ENCODE results near the gene GRAPL. TPM values are rescaled to one million over a fixed set of nuclear protein-coding genes. Genes with fewer than 3 reads are reported as not detected.
"Not testable (repeated sequence)": the region's sequence is repeated elsewhere in the genome, so short reads cannot be mapped to it uniquely, and the experiment has no call there.

Gene GRAPL
- total and polyA plus RNA-seq, 2 donors (not counting 1 experiment from before 2014, with no cell fraction given), result 84.5 to 181 TPM

DNA sequence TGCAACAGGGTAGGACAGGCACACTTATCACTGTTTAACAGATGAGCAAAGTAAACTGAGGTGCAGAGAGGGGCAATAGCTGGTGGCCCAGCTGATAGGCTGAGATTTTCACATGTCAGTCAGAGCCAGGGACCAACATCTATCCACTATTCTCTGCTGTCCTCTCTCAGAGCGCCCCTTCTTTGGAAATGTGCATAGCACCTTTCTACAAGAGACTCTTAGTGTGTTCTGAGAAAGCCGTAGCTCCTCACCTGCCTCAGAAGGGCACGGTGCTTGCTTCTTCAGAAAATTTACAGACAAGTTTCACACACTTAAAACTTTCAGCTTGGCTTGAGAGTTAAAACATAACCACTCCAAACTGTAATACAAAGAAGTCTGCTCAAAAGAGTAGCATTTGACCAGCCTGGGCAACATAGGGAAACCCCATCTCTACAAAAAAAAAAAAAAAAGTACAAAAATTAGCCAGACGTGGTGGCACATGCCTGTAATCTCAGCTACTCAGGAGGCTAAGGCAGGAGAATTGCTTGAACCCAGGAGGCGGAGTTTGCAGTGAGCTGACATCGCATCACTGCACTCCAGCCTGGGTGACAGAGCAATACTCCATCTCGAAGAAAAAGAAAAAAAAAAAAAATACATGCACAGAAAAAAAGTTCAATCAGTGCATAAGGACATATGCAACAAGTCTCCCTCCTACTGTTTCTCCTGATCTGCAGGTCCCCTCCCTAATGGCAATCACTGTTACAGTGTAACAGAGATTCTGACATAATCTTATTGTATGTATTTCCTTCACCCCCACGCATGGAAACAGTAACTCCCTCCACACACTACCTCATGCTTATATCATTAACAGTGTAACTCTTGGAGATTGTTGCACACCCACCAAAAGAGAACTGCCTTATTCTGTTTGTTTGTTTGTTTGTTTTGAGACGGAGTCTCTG, 23.6 kb downstream of the GRAPL start:
- H3K27ac Mint-ChIP-seq; H3K4me3 Mint-ChIP-seq; H2AFZ ChIP-seq (ENCODE audit: insufficient read depth, low read depth, low read length, poor library complexity, severe bottlenecking); ATAC-seq (ENCODE audit: low read depth); H3K4me1 ChIP-seq (ENCODE audit: control insufficient read depth in 2 of 2, insufficient read depth in 2 of 2, low read length in 2 of 2); H3K9me3 Mint-ChIP-seq (ENCODE audit: insufficient read depth); CTCF ChIA-PET; H3K9me3 ChIP-seq (ENCODE audit: control extremely low read depth in 1 of 3, control insufficient read depth in 2 of 3, insufficient read depth in 1 of 3, low read length in 2 of 3); H3K27me3 ChIP-seq (replicated peaks in 1 of 4; ENCODE audit: control extremely low read depth in 1 of 4, control insufficient read depth in 3 of 4, insufficient read depth in 4 of 4, low read length in 3 of 4); H3K79me2 ChIP-seq (ENCODE audit: control insufficient read depth, insufficient read depth, low read length); DNase-seq; intact Hi-C loops (cut with micrococcal nuclease); POLR2A ChIA-PET; H3K4me1 Mint-ChIP-seq; H3K9ac ChIP-seq (ENCODE audit: low read length); H3K27ac ChIP-seq (ENCODE audit: low read length in 2 of 2); H4K20me1 ChIP-seq (ENCODE audit: control insufficient read depth, insufficient read depth, low read length, poor library complexity, severe bottlenecking); H3K27me3 Mint-ChIP-seq; H3K36me3 ChIP-seq (replicated peaks in 1 of 2; ENCODE audit: control extremely low read depth in 1 of 2, control insufficient read depth in 1 of 2, extremely low read depth in 1 of 2, insufficient read depth in 2 of 2, low read length in 1 of 2); H3K4me3 ChIP-seq (ENCODE audit: control extremely low read depth in 1 of 5, extremely low read depth in 1 of 5, insufficient read depth in 1 of 5, low read depth in 2 of 5, low read length in 4 of 5); H3K4me2 ChIP-seq (replicated peaks; ENCODE audit: low read depth, low read length, poor library complexity, severe bottlenecking): not testable (repeated sequence)
- WGBS (ENCODE audit: insufficient coverage), result no CpG with 5 or more reads among the region's 9 CpGs

DNA sequence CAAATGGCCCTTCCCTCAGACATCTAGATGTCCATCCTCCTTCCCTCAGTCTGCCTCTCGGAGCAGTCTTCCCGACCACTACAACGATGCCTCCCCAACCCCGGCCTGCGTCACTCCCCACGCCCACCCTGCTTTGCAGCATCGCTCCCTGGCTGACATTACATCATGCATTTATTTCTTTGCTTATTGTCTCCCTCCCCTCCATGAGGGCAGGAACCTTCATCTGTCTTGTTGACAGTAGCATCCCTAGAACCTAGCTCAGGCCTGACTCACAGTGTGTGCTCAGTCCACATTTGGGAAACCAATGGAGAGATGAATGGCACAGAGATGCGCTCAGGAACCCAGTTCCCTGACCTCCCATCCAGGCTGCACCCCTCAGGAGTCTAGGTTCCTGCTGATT, 30.2 kb downstream of the GRAPL start:
- not testable (repeated sequence) for H3K27ac Mint-ChIP-seq; DNase-seq; H4K20me1 ChIP-seq (ENCODE audit: control insufficient read depth, insufficient read depth, low read length, poor library complexity, severe bottlenecking)

DNA sequence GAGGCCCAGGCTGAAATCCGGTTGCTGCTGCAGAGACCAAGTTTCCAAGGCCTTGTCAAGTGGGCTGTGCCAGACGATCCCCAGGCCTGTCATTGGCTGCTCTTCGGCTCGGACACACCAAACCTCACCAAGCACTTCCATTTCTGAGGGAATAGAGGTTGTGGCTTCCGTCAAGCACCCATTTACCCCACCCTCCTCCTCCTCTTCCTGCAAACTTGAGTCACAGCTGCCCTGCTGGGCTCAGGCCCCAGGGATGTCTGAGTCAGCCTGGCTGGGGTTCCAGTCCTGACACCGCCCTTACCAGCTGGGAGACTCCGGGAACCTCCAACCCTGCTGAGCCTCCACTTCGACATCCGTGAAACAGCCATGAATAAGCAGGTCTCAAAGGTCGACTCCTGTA, 31.1 kb downstream of the GRAPL start:
- H3K4me2 ChIP-seq (replicated peaks; ENCODE audit: low read depth, low read length, poor library complexity, severe bottlenecking); H3K79me2 ChIP-seq (ENCODE audit: control insufficient read depth, insufficient read depth, low read length); H3K4me3 Mint-ChIP-seq; H3K27me3 Mint-ChIP-seq; ATAC-seq (ENCODE audit: low read depth); H3K9me3 ChIP-seq (ENCODE audit: control extremely low read depth in 1 of 3, control insufficient read depth in 2 of 3, insufficient read depth in 1 of 3, low read length in 2 of 3); POLR2A ChIA-PET; H3K4me1 Mint-ChIP-seq; H3K27ac ChIP-seq (ENCODE audit: low read length in 2 of 2); CTCF ChIA-PET; H3K9me3 Mint-ChIP-seq (ENCODE audit: insufficient read depth); DNase-seq; H3K27ac Mint-ChIP-seq; H4K20me1 ChIP-seq (ENCODE audit: control insufficient read depth, insufficient read depth, low read length, poor library complexity, severe bottlenecking); H3K9ac ChIP-seq (ENCODE audit: low read length); intact Hi-C loops (cut with micrococcal nuclease); H2AFZ ChIP-seq (ENCODE audit: insufficient read depth, low read depth, low read length, poor library complexity, severe bottlenecking); H3K4me3 ChIP-seq (ENCODE audit: control extremely low read depth in 1 of 5, extremely low read depth in 1 of 5, insufficient read depth in 1 of 5, low read depth in 2 of 5, low read length in 4 of 5); H3K4me1 ChIP-seq (ENCODE audit: control insufficient read depth in 2 of 2, insufficient read depth in 2 of 2, low read length in 2 of 2); H3K36me3 ChIP-seq (replicated peaks in 1 of 2; ENCODE audit: control extremely low read depth in 1 of 2, control insufficient read depth in 1 of 2, extremely low read depth in 1 of 2, insufficient read depth in 2 of 2, low read length in 1 of 2); H3K27me3 ChIP-seq (replicated peaks in 1 of 4; ENCODE audit: control extremely low read depth in 1 of 4, control insufficient read depth in 3 of 4, insufficient read depth in 4 of 4, low read length in 3 of 4): not testable (repeated sequence)
- no CpG with 5 or more reads among the region's 10 CpGs for WGBS (ENCODE audit: insufficient coverage)

More for the DNA sequence above, 30.2 kb downstream of the GRAPL start:
- H3K4me1 ChIP-seq (ENCODE audit: control insufficient read depth in 2 of 2, insufficient read depth in 2 of 2, low read length in 2 of 2); ATAC-seq (ENCODE audit: low read depth); H3K9ac ChIP-seq (ENCODE audit: low read length); H3K4me1 Mint-ChIP-seq; H3K9me3 ChIP-seq (ENCODE audit: control extremely low read depth in 1 of 3, control insufficient read depth in 2 of 3, insufficient read depth in 1 of 3, low read length in 2 of 3); H3K36me3 ChIP-seq (replicated peaks in 1 of 2; ENCODE audit: control extremely low read depth in 1 of 2, control insufficient read depth in 1 of 2, extremely low read depth in 1 of 2, insufficient read depth in 2 of 2, low read length in 1 of 2); H3K9me3 Mint-ChIP-seq (ENCODE audit: insufficient read depth); POLR2A ChIA-PET; H3K27me3 ChIP-seq (replicated peaks in 1 of 4; ENCODE audit: control extremely low read depth in 1 of 4, control insufficient read depth in 3 of 4, insufficient read depth in 4 of 4, low read length in 3 of 4); H3K27me3 Mint-ChIP-seq; H3K4me3 Mint-ChIP-seq; H3K4me2 ChIP-seq (replicated peaks; ENCODE audit: low read depth, low read length, poor library complexity, severe bottlenecking); H2AFZ ChIP-seq (ENCODE audit: insufficient read depth, low read depth, low read length, poor library complexity, severe bottlenecking); CTCF ChIA-PET; H3K79me2 ChIP-seq (ENCODE audit: control insufficient read depth, insufficient read depth, low read length); intact Hi-C loops (cut with micrococcal nuclease); H3K4me3 ChIP-seq (ENCODE audit: control extremely low read depth in 1 of 5, extremely low read depth in 1 of 5, insufficient read depth in 1 of 5, low read depth in 2 of 5, low read length in 4 of 5); H3K27ac ChIP-seq (ENCODE audit: low read length in 2 of 2): not testable (repeated sequence)
- no CpG with 5 or more reads among the region's 8 CpGs for WGBS (ENCODE audit: insufficient coverage)

DNA sequence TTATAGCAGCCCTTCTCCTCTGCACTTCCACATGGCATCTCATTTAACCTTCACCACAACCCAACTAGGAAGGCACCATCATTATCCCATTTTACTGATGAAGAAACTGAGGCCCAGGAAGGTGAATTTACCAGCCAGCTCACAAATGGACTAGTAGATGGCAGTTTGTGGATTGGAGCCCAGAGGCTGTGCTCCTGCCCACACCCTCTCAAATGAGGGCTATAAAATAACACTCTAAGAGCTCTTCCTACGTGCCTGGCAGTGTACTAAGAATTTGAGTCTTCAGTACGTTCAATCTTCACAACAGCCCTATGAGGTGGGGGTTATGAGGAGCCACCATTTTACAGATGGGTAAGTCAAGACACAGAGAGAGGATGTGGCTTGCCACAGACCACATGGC, 31.5 kb downstream of the GRAPL start:
- H3K4me1 ChIP-seq (ENCODE audit: control insufficient read depth in 2 of 2, insufficient read depth in 2 of 2, low read length in 2 of 2); DNase-seq; H3K27me3 ChIP-seq (replicated peaks in 1 of 4; ENCODE audit: control extremely low read depth in 1 of 4, control insufficient read depth in 3 of 4, insufficient read depth in 4 of 4, low read length in 3 of 4); H2AFZ ChIP-seq (ENCODE audit: insufficient read depth, low read depth, low read length, poor library complexity, severe bottlenecking); H3K4me3 Mint-ChIP-seq; CTCF ChIA-PET; H3K27ac ChIP-seq (ENCODE audit: low read length in 2 of 2); H3K4me3 ChIP-seq (ENCODE audit: control extremely low read depth in 1 of 5, extremely low read depth in 1 of 5, insufficient read depth in 1 of 5, low read depth in 2 of 5, low read length in 4 of 5); POLR2A ChIA-PET; H3K79me2 ChIP-seq (ENCODE audit: control insufficient read depth, insufficient read depth, low read length); H3K36me3 ChIP-seq (replicated peaks in 1 of 2; ENCODE audit: control extremely low read depth in 1 of 2, control insufficient read depth in 1 of 2, extremely low read depth in 1 of 2, insufficient read depth in 2 of 2, low read length in 1 of 2); H3K4me2 ChIP-seq (replicated peaks; ENCODE audit: low read depth, low read length, poor library complexity, severe bottlenecking); intact Hi-C loops (cut with micrococcal nuclease); H3K4me1 Mint-ChIP-seq; ATAC-seq (ENCODE audit: low read depth); H3K27ac Mint-ChIP-seq; H3K9me3 ChIP-seq (ENCODE audit: control extremely low read depth in 1 of 3, control insufficient read depth in 2 of 3, insufficient read depth in 1 of 3, low read length in 2 of 3); H3K9me3 Mint-ChIP-seq (ENCODE audit: insufficient read depth); H3K9ac ChIP-seq (ENCODE audit: low read length); H4K20me1 ChIP-seq (ENCODE audit: control insufficient read depth, insufficient read depth, low read length, poor library complexity, severe bottlenecking); H3K27me3 Mint-ChIP-seq: not testable (repeated sequence)
- WGBS (ENCODE audit: insufficient coverage), result no CpG with 5 or more reads among the region's 2 CpGs
